NCI-H1048 (cell line): ENCODE data around the gene SDK2.

Experiments used
- DNase-seq: peaks from one replicate; lab custom pipeline; 2025; lab: John Stamatoyannopoulos, UW

The SDK2 gene

GRCh38 chr17:73644145-73645049 is at the start of gene SDK2:
Gene SDK2 (minus strand): TSS chr17:73644445. CDS start chr17:73644088, 357 bp downstream.
- DNase-seq = no peak

- no peak for DNase-seq
Observed at GRCh38 chr17:73693071-73693470, 48.8 kb upstream of the SDK2 start.

GRCh38 chr17:73691321-73691766 is 47.1 kb upstream of the SDK2 start:
- DNase-seq = no peak

GRCh38 chr17:73690676-73691075 is 46.4 kb upstream of the SDK2 start:
- DNase-seq = no peak

- no peak for DNase-seq
Observed at GRCh38 chr17:73689596-73690275, 45.5 kb upstream of the SDK2 start.

- no peak for DNase-seq
Observed at GRCh38 chr17:73686961-73687360, 42.7 kb upstream of the SDK2 start.

GRCh38 chr17:73686126-73686525 is 41.9 kb upstream of the SDK2 start:
- no peak for DNase-seq

GRCh38 chr17:73684183-73684582 is 39.9 kb upstream of the SDK2 start:
- no peak for DNase-seq

- DNase-seq = no peak
Observed at GRCh38 chr17:73683771-73684170, 39.5 kb upstream of the SDK2 start.

GRCh38 chr17:73681946-73682345 is 37.7 kb upstream of the SDK2 start:
- no peak for DNase-seq

GRCh38 chr17:73679476-73679875 is 35.2 kb upstream of the SDK2 start:
- no peak for DNase-seq

- DNase-seq = no peak
Observed at GRCh38 chr17:73678999-73679398, 34.8 kb upstream of the SDK2 start.

- DNase-seq = no peak
Observed at GRCh38 chr17:73669771-73670170, 25.5 kb upstream of the SDK2 start.

- DNase-seq = no peak
Observed at GRCh38 chr17:73667181-73667959, 23.1 kb upstream of the SDK2 start.

GRCh38 chr17:73663614-73664013 is 19.4 kb upstream of the SDK2 start:
- DNase-seq = no peak

- DNase-seq = no peak
Observed at GRCh38 chr17:73660366-73660765, 16.1 kb upstream of the SDK2 start.

- DNase-seq = no peak
Observed at GRCh38 chr17:73658821-73659515, 14.7 kb upstream of the SDK2 start.

GRCh38 chr17:73657473-73658116 is 13.3 kb upstream of the SDK2 start:
- no peak for DNase-seq

GRCh38 chr17:73654241-73654640 is 10.0 kb upstream of the SDK2 start:
- no peak for DNase-seq

GRCh38 chr17:73653810-73654209 is 9.6 kb upstream of the SDK2 start:
- no peak for DNase-seq

GRCh38 chr17:73652886-73653480 is 8.7 kb upstream of the SDK2 start:
- DNase-seq = no peak
